Measurements from ENCODE around the gene DSC3. TPM values are rescaled to one million over a fixed set of nuclear protein-coding genes. Genes with fewer than 3 reads are reported as not detected.

The DSC3 gene
- total RNA-seq, 1 experiment from 2014 or later = not detected

- CTCF ChIA-PET = no interaction called here
Observed at GRCh38 chr18:30965237-30965636, 77.3 kb downstream of the DSC3 start.

GRCh38 chr18:30960661-30961060 is 81.9 kb downstream of the DSC3 start:
- ChIA-PET POLR2A (ENCODE audit: low non-redundant PET) (no interaction called here), CTCF (no interaction called here)
- no TSS peak for BruUV-seq (replicated peaks)
- no peak for DNase-seq (ENCODE audit: low spot score)
- Histone ChIP-seq H3K4me3 (ENCODE audit: low read depth, low read length, poor library complexity, severe bottlenecking) (no peak overlapping the region), H3K36me3 (ENCODE audit: insufficient read depth, low read length, poor library complexity, severe bottlenecking) (no peaks in the 10 kb centered on the region), H3K9me3 (ENCODE audit: low read depth, low read length, poor library complexity, severe bottlenecking) (no peaks in the 10 kb centered on the region), H3K27me3 (replicated peaks; ENCODE audit: insufficient read depth, low read depth, low read length, poor library complexity) (no peaks in the 10 kb centered on the region), H3K27ac (ENCODE audit: low read depth, low read length, poor library complexity, severe bottlenecking) (no peak overlapping the region), H3K4me1 (ENCODE audit: insufficient read depth, low read length, poor library complexity, severe bottlenecking) (no peaks in the 10 kb centered on the region)
- TF ChIP-seq CTCF (conservative IDR thresholded peaks at IDR 0.05; ENCODE audit: low read depth, low read length) (no peak), EZH2 (IDR thresholded peaks at IDR 0.05; ENCODE audit: borderline replicate concordance, low read depth, low read length, poor library complexity, severe bottlenecking) (no peak)
- intact Hi-C loops (cut with micrococcal nuclease; ENCODE audit: unreplicated experiment) = no loop called here

More at GRCh38 chr18:30965237-30965636, 77.3 kb downstream of the DSC3 start:
- no peak overlapping the region for H3K4me3 ChIP-seq (ENCODE audit: low read depth, low read length, poor library complexity, severe bottlenecking)
- no peaks in the 10 kb centered on the region for H3K27me3 ChIP-seq (replicated peaks; ENCODE audit: insufficient read depth, low read depth, low read length, poor library complexity)
- intact Hi-C loops (cut with micrococcal nuclease; ENCODE audit: unreplicated experiment) = no loop called here
- H3K36me3 ChIP-seq (ENCODE audit: insufficient read depth, low read length, poor library complexity, severe bottlenecking) = no peaks in the 10 kb centered on the region
- no peaks in the 10 kb centered on the region for H3K9me3 ChIP-seq (ENCODE audit: low read depth, low read length, poor library complexity, severe bottlenecking)
- TF ChIP-seq EZH2 (IDR thresholded peaks at IDR 0.05; ENCODE audit: borderline replicate concordance, low read depth, low read length, poor library complexity, severe bottlenecking) = no peak
- TF ChIP-seq CTCF (conservative IDR thresholded peaks at IDR 0.05; ENCODE audit: low read depth, low read length) = no peak
- H3K4me1 ChIP-seq (ENCODE audit: insufficient read depth, low read length, poor library complexity, severe bottlenecking) = no peaks in the 10 kb centered on the region
- DNase-seq (ENCODE audit: low spot score) = no peak
- POLR2A ChIA-PET (ENCODE audit: low non-redundant PET) = no interaction called here
- no TSS peak for BruUV-seq (replicated peaks)
- no peak overlapping the region for H3K27ac ChIP-seq (ENCODE audit: low read depth, low read length, poor library complexity, severe bottlenecking)

GRCh38 chr18:30957066-30957465 is 85.5 kb downstream of the DSC3 start:
- BruUV-seq (replicated peaks) = no TSS peak

More at GRCh38 chr18:30957066-30957465, 85.5 kb downstream of the DSC3 start:
- no peaks in the 10 kb centered on the region for H3K27me3 ChIP-seq (replicated peaks; ENCODE audit: insufficient read depth, low read depth, low read length, poor library complexity)
- ChIA-PET CTCF (no interaction called here), POLR2A (ENCODE audit: low non-redundant PET) (no interaction called here)
- DNase-seq (ENCODE audit: low spot score) = no peak
- intact Hi-C loops (cut with micrococcal nuclease; ENCODE audit: unreplicated experiment) = no loop called here
- no peaks in the 10 kb centered on the region for H3K36me3 ChIP-seq (ENCODE audit: insufficient read depth, low read length, poor library complexity, severe bottlenecking)
- no peaks in the 10 kb centered on the region for H3K4me1 ChIP-seq (ENCODE audit: insufficient read depth, low read length, poor library complexity, severe bottlenecking)
- no peak overlapping the region for H3K27ac ChIP-seq (ENCODE audit: low read depth, low read length, poor library complexity, severe bottlenecking)
- H3K4me3 ChIP-seq (ENCODE audit: low read depth, low read length, poor library complexity, severe bottlenecking) = no peak overlapping the region
- TF ChIP-seq CTCF (conservative IDR thresholded peaks at IDR 0.05; ENCODE audit: low read depth, low read length) (no peak), EZH2 (IDR thresholded peaks at IDR 0.05; ENCODE audit: borderline replicate concordance, low read depth, low read length, poor library complexity, severe bottlenecking) (no peak)
- H3K9me3 ChIP-seq (ENCODE audit: low read depth, low read length, poor library complexity, severe bottlenecking) = no peaks in the 10 kb centered on the region

Data from A673 (cell line).